ENCODE results near the gene DSCAM. TPM values are rescaled to one million over a fixed set of nuclear protein-coding genes. Genes with fewer than 3 reads are reported as not detected.

Gene DSCAM
- total RNA-seq, 4 donors from 2014 or later = 0.04 to 0.06 TPM; not detected in 2

DNA sequence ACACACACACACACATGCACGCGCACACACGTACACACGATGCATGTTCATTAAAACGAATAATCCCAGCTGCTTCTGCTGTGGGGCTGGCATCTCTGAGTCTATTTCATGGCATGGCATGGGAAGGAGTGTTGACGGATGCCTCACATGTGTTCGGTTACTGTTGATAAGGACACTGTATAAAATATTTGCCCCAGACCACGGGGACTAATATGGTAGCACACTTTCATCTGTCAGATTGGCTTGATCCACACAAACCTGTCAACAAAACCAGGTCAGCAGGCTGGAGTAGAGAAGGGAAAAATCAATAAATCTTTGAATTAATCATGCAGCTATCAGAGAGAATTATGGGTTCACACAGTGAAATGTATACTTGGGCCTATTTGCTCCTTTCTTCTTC is 171.9 kb downstream of the DSCAM start:
- DNase-seq = no peak
- H3K9me3 ChIP-seq = no peaks in the 10 kb centered on the region
- 77 to 86% methylated on average over 8 of the region's 8 CpGs for WGBS, 2 donors
- H3K27me3 ChIP-seq = no peaks in the 10 kb centered on the region
- H3K4me1 ChIP-seq = no peaks in the 10 kb centered on the region
- no peaks in the 10 kb centered on the region for H3K36me3 ChIP-seq
- TF ChIP-seq, protein P1, sequence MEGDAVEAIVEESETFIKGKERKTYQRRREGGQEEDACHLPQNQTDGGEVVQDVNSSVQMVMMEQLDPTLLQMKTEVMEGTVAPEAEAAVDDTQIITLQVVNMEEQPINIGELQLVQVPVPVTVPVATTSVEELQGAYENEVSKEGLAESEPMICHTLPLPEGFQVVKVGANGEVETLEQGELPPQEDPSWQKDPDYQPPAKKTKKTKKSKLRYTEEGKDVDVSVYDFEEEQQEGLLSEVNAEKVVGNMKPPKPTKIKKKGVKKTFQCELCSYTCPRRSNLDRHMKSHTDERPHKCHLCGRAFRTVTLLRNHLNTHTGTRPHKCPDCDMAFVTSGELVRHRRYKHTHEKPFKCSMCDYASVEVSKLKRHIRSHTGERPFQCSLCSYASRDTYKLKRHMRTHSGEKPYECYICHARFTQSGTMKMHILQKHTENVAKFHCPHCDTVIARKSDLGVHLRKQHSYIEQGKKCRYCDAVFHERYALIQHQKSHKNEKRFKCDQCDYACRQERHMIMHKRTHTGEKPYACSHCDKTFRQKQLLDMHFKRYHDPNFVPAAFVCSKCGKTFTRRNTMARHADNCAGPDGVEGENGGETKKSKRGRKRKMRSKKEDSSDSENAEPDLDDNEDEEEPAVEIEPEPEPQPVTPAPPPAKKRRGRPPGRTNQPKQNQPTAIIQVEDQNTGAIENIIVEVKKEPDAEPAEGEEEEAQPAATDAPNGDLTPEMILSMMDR (IDR thresholded peaks at IDR 0.05) = no peak
- no peak for TF ChIP-seq POLR2A (IDR thresholded peaks at IDR 0.05)
- intact Hi-C loops (cut with DNase I) = no loop called here
- H3K4me3 ChIP-seq = no peak overlapping the region
- no peak overlapping the region for H3K27ac ChIP-seq

DNA sequence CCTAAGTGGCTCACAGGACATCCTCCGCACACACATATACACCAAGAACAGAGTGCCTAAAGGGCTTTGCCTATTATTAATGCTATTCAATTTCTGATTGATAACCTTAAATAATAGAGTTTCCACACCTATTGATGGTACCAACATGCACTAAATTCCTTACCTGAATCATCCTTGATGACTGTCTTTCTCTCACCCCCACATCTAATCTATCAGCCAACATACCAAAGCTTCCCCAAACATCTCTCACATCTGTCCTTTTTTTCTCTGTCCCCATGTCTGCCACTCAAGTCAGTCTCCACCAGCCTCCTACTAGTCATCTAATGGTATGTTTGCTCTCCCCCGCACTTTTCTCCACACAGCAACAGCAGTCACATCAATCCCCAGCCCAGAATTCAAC is 174.4 kb downstream of the DSCAM start:
- Histone ChIP-seq H3K36me3 (no peaks in the 10 kb centered on the region), H3K4me1 (no peaks in the 10 kb centered on the region), H3K9me3 (no peaks in the 10 kb centered on the region), H3K27ac (no peak overlapping the region), H3K4me3 (no peak overlapping the region), H3K27me3 (no peaks in the 10 kb centered on the region)
- no peak for DNase-seq
- WGBS, 2 donors = 45 to 69% methylated on average over 2 of the region's 2 CpGs
- TF ChIP-seq, protein P1 (IDR thresholded peaks at IDR 0.05) = no peak
- TF ChIP-seq POLR2A (IDR thresholded peaks at IDR 0.05) = no peak
- intact Hi-C loops (cut with DNase I) = no loop called here

DNA sequence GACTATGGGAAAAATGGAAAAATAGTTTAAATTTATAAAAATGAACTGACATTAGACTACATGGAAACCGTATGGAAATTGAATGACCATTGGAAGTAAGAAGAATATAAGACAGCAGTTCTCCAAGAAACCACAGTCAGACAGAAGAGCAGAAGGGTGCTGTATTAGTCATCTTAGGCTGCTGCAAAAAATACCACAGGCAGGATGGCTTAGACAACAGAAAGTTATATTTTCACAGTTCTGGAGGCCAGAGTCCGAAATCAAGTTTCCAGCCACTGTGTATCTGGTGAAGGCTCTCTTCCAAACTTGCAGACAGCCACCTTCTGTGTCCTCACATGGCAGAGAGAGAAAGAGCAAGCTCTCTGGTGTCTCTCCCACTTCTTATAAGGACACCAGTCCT is 175.2 kb downstream of the DSCAM start:
- H3K4me1 ChIP-seq = no peaks in the 10 kb centered on the region
- H3K36me3 ChIP-seq = no peaks in the 10 kb centered on the region
- H3K4me3 ChIP-seq = no peak overlapping the region
- intact Hi-C loops (cut with DNase I) = no loop called here
- TF ChIP-seq, protein P1 (IDR thresholded peaks at IDR 0.05) = no peak
- no peak for TF ChIP-seq POLR2A (IDR thresholded peaks at IDR 0.05)
- 73 to 74% methylated on average over 2 of the region's 2 CpGs for WGBS, 2 donors
- no peak overlapping the region for H3K27ac ChIP-seq
- H3K9me3 ChIP-seq = no peaks in the 10 kb centered on the region
- H3K27me3 ChIP-seq = no peaks in the 10 kb centered on the region
- no peak for DNase-seq

DNA sequence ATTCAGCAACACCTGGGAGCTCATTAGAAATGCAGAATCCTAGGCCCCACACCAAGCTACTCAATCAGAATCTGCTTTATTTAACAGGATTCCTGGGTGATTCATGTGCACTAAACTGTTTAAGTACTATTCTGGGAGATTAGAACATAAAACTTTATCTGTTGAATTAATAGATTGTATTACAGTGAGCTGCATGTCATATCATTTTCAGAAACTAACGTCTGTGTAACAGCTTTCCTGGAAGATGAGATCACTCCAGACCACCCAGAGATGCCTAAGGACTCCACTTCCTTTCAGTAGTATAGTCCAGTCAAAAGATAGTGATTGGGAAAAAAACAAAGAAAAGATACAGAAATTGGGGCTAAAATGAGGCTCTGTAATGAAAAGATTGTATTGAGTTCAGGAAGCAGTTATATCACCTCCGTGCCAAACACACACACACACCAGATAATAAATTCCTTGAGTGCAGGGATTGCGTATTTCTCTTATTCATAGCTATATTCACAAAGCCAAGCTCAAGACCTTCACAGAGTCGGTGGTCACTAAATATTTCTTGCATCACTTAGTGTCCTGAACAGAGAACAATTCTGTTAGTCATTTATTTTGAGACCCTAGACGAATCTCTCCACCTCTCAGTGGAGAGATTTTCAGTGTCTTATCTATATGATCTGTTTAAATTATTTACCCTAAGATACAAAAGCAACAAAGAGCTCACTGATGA is 178.2 kb downstream of the DSCAM start:
- no peaks in the 10 kb centered on the region for H3K4me1 ChIP-seq
- no peaks in the 10 kb centered on the region for H3K9me3 ChIP-seq
- intact Hi-C loops (cut with DNase I) = no loop called here
- no peaks in the 10 kb centered on the region for H3K36me3 ChIP-seq
- H3K27me3 ChIP-seq = no peaks in the 10 kb centered on the region
- 56 to 58% methylated on average over 5 of the region's 5 CpGs for WGBS, 2 donors
- no peak for DNase-seq
- no peak overlapping the region for H3K4me3 ChIP-seq
- TF ChIP-seq POLR2A (IDR thresholded peaks at IDR 0.05) = no peak
- TF ChIP-seq, protein P1 (IDR thresholded peaks at IDR 0.05) = no peak
- no peak overlapping the region for H3K27ac ChIP-seq

DNA sequence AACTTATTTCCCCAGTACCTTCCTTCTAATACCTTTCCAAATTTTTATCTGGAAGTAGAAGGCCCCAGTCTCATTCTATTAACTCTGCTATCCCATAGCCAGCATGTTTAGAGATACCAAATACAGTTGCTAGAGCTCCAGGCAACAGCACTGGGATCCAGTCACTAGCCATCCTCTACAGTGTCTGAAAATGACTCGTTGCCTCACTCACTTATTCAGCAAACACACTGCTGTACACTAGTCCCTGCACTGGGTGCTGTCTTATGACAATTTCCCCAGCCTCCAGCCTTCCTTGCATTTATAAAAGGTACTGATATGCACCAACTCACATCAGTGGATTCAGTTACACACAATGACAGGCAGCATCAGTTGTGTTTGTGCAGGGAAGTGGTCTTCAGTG is 179.0 kb downstream of the DSCAM start:
- TF ChIP-seq, protein P1 (IDR thresholded peaks at IDR 0.05) = no peak
- TF ChIP-seq POLR2A (IDR thresholded peaks at IDR 0.05) = no peak
- intact Hi-C loops (cut with DNase I) = no loop called here
- Histone ChIP-seq H3K36me3 (no peaks in the 10 kb centered on the region), H3K27me3 (no peaks in the 10 kb centered on the region), H3K4me1 (no peaks in the 10 kb centered on the region), H3K9me3 (no peaks in the 10 kb centered on the region), H3K27ac (no peak overlapping the region), H3K4me3 (no peak overlapping the region)
- 58 to 82% methylated on average over 1 of the region's 1 CpG for WGBS, 2 donors
- no peak for DNase-seq
